Endodermal cell (in vitro differentiated cells): ENCODE measurements around the gene PSMD1. TPM values are rescaled to one million over a fixed set of nuclear protein-coding genes. Genes with fewer than 3 reads are reported as not detected.

Source experiments
- DNase-seq: peaks from one replicate; pipeline ENCODE4 v3.0.0-alpha.2; 2017
- H3K27ac ChIP-seq: 2 replicates; pipeline ENCODE4 v1.5.1; 2013; ENCODE audit warnings: mild to moderate bottlenecking, low read depth, low read length, moderate library complexity
- H3K27me3 ChIP-seq: 2 replicates; pipeline ENCODE4 v1.6.1; 2013; ENCODE audit warnings: mild to moderate bottlenecking, low read length, moderate library complexity; ENCODE audit not compliant: insufficient read depth, control insufficient read depth, poor library complexity, severe bottlenecking
- H3K36me3 ChIP-seq: 2 replicates; pipeline ENCODE4 v1.7.0; 2013; ENCODE audit warnings: mild to moderate bottlenecking, low read length, moderate library complexity; ENCODE audit not compliant: control insufficient read depth, insufficient read depth
- H3K4me1 ChIP-seq: one replicate; pipeline ENCODE4 v1.7.0; 2013; ENCODE audit warnings: low read length; ENCODE audit not compliant: control insufficient read depth, insufficient read depth
- H3K4me3 ChIP-seq: 2 replicates; pipeline ENCODE4 v1.5.1; 2013; ENCODE audit warnings: mild to moderate bottlenecking, low read length, moderate library complexity
- H3K9ac ChIP-seq: 2 replicates; pipeline ENCODE4 v1.6.1; 2013; ENCODE audit warnings: mild to moderate bottlenecking, low read length, moderate library complexity; ENCODE audit not compliant: poor library complexity, severe bottlenecking; ENCODE audit errors: extremely low read depth
- H3K9me3 ChIP-seq: 2 replicates; pipeline ENCODE4 v1.6.1; 2013; ENCODE audit warnings: mild to moderate bottlenecking, low read length, moderate library complexity; ENCODE audit not compliant: control insufficient read depth
- H3K27ac Mint-ChIP-seq: 2 replicates; pipeline ENCODE4 v1.8.0; 2020; ENCODE audit warnings: mixed read lengths
- H3K27me3 Mint-ChIP-seq: 2 replicates; pipeline ENCODE4 v1.8.0; 2021; ENCODE audit warnings: mild to moderate bottlenecking, mixed read lengths; ENCODE audit not compliant: insufficient read depth
- H3K36me3 Mint-ChIP-seq: 2 replicates; pipeline ENCODE4 v1.8.0; 2020; ENCODE audit warnings: low read depth, mixed read lengths
- H3K4me1 Mint-ChIP-seq: 2 replicates; pipeline ENCODE4 v1.8.0; 2020; ENCODE audit warnings: mixed read lengths
- H3K4me3 Mint-ChIP-seq: 2 replicates; pipeline ENCODE4 v1.8.0; 2020; ENCODE audit warnings: mild to moderate bottlenecking, moderate library complexity, mixed read lengths
- H3K9me3 Mint-ChIP-seq: 2 replicates; pipeline ENCODE4 v1.8.0; 2020; ENCODE audit warnings: mild to moderate bottlenecking, mixed read lengths
- WGBS, 2 experiments: methylation state at CpG; one replicate each; pipeline versions ENCODE4 v1.1.5 to v1.1.7; 2013; ENCODE audit warnings: missing lambda C conversion rate in 2 of 2, mixed read lengths in 1 of 2; ENCODE audit not compliant: insufficient coverage in 1 of 2, insufficient read length in 1 of 2; 5-methylcytosine and 5-hydroxymethylcytosine counted together
- total RNA-seq, 2 donors: library from RNA; stranded (reverse); fragmentation: NEBNext Ultra II Directional in 1 of 2; extraction: Animal tissue kit (Norgen Biotek cat#: 25700) in 1 of 2; gene quantifications; 2 replicates in 1 of 2; 3 replicates in 1 of 2; pipeline ENCODE4 v1.2.1, GENCODE V29; 2021
- TF ChIP-seq, protein P1 (sequence below): fragments of 200-600 bp; sonication (generic); conservative IDR thresholded peaks from 2 replicates; pipeline ENCODE4 v1.5.0; 2021; ENCODE audit warnings: antibody characterized with exemption, mild to moderate bottlenecking

Gene PSMD1
- total RNA-seq, 2 donors from 2014 or later = 148 to 158 TPM

DNA sequence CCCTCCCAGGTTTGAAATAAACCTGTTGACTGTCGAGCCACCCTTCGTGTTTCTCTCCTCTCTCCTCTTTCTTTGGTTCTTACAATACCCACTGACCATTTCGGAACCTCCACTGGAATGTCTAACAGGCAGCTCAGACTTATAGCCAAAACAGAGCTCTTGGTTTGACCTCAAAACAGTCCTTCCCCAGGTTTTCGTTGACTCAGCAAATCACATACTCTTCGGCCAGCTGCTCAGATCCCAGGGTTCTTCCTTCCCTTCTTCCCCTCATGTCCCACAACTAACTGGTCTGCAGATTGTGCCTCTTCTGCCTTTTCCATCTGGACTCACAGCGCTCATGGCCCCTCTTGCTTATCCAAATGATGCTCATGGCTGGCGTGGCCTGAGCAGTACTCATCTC is 146.4 kb downstream of the PSMD1 start:
- peaks cover 7% of the 10 kb centered on the region for H3K4me1 Mint-ChIP-seq
- H3K9me3 ChIP-seq = peaks cover 12% of the 10 kb centered on the region
- DNase-seq = no peak
- WGBS, 2 experiments = 95 to 96% methylated on average over 5 to 7 of the region's 7 CpGs
- H3K27me3 Mint-ChIP-seq = no peaks in the 10 kb centered on the region
- no peaks in the 10 kb centered on the region for H3K27me3 ChIP-seq
- H3K4me3 Mint-ChIP-seq = no peak overlapping the region
- TF ChIP-seq, protein P1, sequence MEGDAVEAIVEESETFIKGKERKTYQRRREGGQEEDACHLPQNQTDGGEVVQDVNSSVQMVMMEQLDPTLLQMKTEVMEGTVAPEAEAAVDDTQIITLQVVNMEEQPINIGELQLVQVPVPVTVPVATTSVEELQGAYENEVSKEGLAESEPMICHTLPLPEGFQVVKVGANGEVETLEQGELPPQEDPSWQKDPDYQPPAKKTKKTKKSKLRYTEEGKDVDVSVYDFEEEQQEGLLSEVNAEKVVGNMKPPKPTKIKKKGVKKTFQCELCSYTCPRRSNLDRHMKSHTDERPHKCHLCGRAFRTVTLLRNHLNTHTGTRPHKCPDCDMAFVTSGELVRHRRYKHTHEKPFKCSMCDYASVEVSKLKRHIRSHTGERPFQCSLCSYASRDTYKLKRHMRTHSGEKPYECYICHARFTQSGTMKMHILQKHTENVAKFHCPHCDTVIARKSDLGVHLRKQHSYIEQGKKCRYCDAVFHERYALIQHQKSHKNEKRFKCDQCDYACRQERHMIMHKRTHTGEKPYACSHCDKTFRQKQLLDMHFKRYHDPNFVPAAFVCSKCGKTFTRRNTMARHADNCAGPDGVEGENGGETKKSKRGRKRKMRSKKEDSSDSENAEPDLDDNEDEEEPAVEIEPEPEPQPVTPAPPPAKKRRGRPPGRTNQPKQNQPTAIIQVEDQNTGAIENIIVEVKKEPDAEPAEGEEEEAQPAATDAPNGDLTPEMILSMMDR = no peak
- H3K9me3 Mint-ChIP-seq = peaks cover 14% of the 10 kb centered on the region
- peaks cover 14% of the 10 kb centered on the region for H3K36me3 ChIP-seq
- H3K27ac ChIP-seq = no peak overlapping the region
- no peak overlapping the region for H3K4me3 ChIP-seq
- H3K9ac ChIP-seq = no peak overlapping the region
- no peaks in the 10 kb centered on the region for H3K4me1 ChIP-seq
- peaks cover 40% of the 10 kb centered on the region for H3K36me3 Mint-ChIP-seq
- no peak overlapping the region for H3K27ac Mint-ChIP-seq

DNA sequence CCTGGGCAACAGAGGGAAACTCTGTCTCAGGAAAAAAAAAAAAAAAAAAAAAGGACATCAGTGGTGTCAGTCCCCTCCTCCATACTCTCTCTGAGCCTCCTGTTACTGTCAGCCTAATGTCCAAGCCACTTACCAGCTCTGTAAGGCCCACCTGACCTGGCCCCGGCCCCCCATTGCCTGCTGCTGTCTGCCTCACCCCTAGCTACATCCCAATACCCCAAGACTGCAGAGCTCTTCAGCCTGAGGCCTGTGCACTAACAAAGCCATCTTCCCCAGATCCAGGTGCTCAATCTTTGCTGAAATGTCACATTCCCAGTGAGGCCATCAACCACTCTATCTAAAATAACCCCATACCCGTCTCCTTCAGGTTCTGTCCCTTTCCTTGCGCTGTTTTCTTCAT is 147.5 kb downstream of the PSMD1 start:
- WGBS, 2 experiments = 92 to 93% methylated on average over 2 to 3 of the region's 3 CpGs
- H3K27ac Mint-ChIP-seq = no peak overlapping the region
- H3K36me3 ChIP-seq = peaks cover 24% of the 10 kb centered on the region
- H3K9ac ChIP-seq = no peak overlapping the region
- TF ChIP-seq, protein P1 = no peak
- no peak for DNase-seq
- H3K27me3 Mint-ChIP-seq = no peaks in the 10 kb centered on the region
- peaks cover 6% of the 10 kb centered on the region for H3K4me1 Mint-ChIP-seq
- H3K4me3 Mint-ChIP-seq = no peak overlapping the region
- H3K27ac ChIP-seq = no peak overlapping the region
- H3K9me3 ChIP-seq = peaks cover 12% of the 10 kb centered on the region
- no peaks in the 10 kb centered on the region for H3K4me1 ChIP-seq
- H3K27me3 ChIP-seq = no peaks in the 10 kb centered on the region
- H3K4me3 ChIP-seq = no peak overlapping the region
- H3K9me3 Mint-ChIP-seq = peaks cover 14% of the 10 kb centered on the region
- peaks cover 46% of the 10 kb centered on the region for H3K36me3 Mint-ChIP-seq

DNA sequence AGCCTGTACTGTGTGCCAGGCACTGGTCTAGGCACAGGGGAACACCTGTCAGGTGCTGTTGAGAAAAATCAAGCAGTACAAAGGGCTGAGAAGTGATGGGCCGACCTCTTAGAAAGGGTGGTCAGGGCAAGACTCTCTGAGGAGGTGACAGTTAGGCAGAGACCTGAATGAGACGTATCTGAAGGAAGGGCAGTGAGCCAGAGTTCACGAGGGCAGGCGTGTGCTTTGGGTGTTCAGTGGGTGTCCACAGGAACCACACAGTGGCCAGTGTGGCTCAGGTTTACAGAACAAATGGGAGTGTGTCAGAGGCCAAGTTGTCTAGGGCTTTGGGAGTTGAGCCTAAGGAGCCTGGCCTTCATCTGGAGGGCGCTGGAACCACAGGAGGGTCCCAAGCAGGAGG is 147.9 kb downstream of the PSMD1 start:
- Mint-ChIP-seq H3K27ac (peak overlapping the region; percentile 56), H3K4me3 (no peak overlapping the region)
- 95% methylated on average over 5 of the region's 5 CpGs for WGBS, 2 experiments

More for the DNA sequence above, 147.9 kb downstream of the PSMD1 start:
- no peak overlapping the region for H3K27ac ChIP-seq
- peaks cover 46% of the 10 kb centered on the region for H3K36me3 Mint-ChIP-seq
- H3K9me3 Mint-ChIP-seq = peaks cover 14% of the 10 kb centered on the region
- H3K27me3 ChIP-seq = no peaks in the 10 kb centered on the region
- DNase-seq = no peak
- no peaks in the 10 kb centered on the region for H3K4me1 ChIP-seq
- H3K4me3 ChIP-seq = no peak overlapping the region
- peaks cover 27% of the 10 kb centered on the region for H3K36me3 ChIP-seq
- H3K9ac ChIP-seq = no peak overlapping the region
- H3K4me1 Mint-ChIP-seq = peaks cover 3% of the 10 kb centered on the region
- H3K9me3 ChIP-seq = peaks cover 12% of the 10 kb centered on the region
- no peaks in the 10 kb centered on the region for H3K27me3 Mint-ChIP-seq
- TF ChIP-seq, protein P1 = no peak
